ENCODE measurements around the gene AMDHD2. TPM values are rescaled to one million over a fixed set of nuclear protein-coding genes. Genes with fewer than 3 reads are reported as not detected.
A peak's percentile ranks its signal among the peaks of the same experiment; 100 is the strongest.

Gene AMDHD2
- total RNA-seq, 1 experiment from 2014 or later = 50.3 TPM

- Histone ChIP-seq H3K27ac (ENCODE audit: low read length) (no peak overlapping the region), H3K9me3 (ENCODE audit: low read length) (no peaks in the 10 kb centered on the region), H3F3A (ENCODE audit: low read length, unreplicated experiment) (no peaks in the 10 kb centered on the region), H3K4me2 (ENCODE audit: low read length) (peak overlapping the region; percentile 98), H3K79me2 (ENCODE audit: low read length) (peaks cover 33% of the 10 kb centered on the region), H3K9ac (ENCODE audit: low read length) (peak overlapping the region; percentile 69), H3K4me1 (ENCODE audit: insufficient read depth, low read length) (no peaks in the 10 kb centered on the region; the same call in 1 of the 2 replicates), H2AFZ (ENCODE audit: low read length) (peak overlapping the region; percentile 67), H3K36me3 (ENCODE audit: low read depth, low read length) (no peaks in the 10 kb centered on the region), H4K20me1 (ENCODE audit: low read length) (no peaks in the 10 kb centered on the region), H3K9me2 (replicated peaks; ENCODE audit: low read length) (no peaks in the 10 kb centered on the region), H3K27me3 (ENCODE audit: low read length) (no peaks in the 10 kb centered on the region), H3K4me3 (ENCODE audit: low read length) (peak overlapping the region; percentile 77)
- intact Hi-C loops (cut with micrococcal nuclease) = no loop called here
- ATAC-seq (peak; percentile 50), DNase-seq (peak; percentile 37)
- no TSS peak for BruUV-seq (replicated peaks)
- POLR2A ChIA-PET (ENCODE audit: unreplicated experiment) = interaction anchor here (0.6 kb wide), 2 partner anchors 37 to 319 kb away, joined by 8 to 11 read pairs; partner anchors contain the start of gene TRAF7
- CTCF ChIA-PET = no interaction called here
- TF ChIP-seq CTCF (conservative IDR thresholded peaks at IDR 0.05; ENCODE audit: low read depth, low read length) = no peak
- 0 out of 2 replicates have a peak, but pooled peaks have one; percentile 45 for TF ChIP-seq EZH2phosphoT487 (IDR thresholded peaks at IDR 0.05; ENCODE audit: borderline replicate concordance, low read length)
These were observed 45.9 kb upstream of the AMDHD2 start for GRCh38 chr16:2473999-2474876.

DNA sequence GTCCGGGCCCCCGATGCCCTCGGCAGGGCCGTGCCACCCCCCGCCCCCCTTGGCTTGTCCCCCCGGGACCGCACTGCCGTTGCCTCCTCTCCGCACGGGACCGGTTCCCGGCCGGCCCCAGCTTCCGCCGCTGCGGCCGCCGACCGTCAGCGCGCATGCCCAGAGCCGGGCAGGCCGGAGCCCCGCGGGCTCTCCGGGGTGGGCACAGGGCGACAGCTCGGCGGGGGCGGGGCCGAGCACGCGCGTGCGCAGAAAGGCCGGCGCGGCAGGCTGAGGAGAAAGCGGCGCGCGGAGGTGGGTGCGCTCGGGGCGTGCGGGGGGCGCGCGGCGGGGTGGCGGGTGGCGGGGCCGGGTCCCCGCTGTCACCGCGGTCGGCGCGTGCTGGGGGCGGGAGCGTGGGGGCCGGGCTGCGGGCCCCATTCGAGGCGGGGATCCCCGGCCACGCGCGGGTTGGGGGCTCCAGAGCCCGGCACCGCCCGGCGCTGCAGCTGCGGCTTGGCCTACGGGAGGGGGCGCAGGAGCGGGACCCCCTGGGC lies 45.2 kb upstream of the AMDHD2 start, which contains the start of gene TBC1D24:
TSS of gene TBC1D24 (plus strand) at position 251 of the 536 bp plus-strand sequence. CDS start 21,022 bp downstream, outside the sequence.
- peak within 1 kb of the TSS; percentile 67 for H2AFZ ChIP-seq (ENCODE audit: low read length)
- DNase-seq (peak; percentile 83), ATAC-seq (peak; percentile 70)
- peaks cover 33% of the 10 kb centered on the region for H3K79me2 ChIP-seq (ENCODE audit: low read length)
- no peaks in the 10 kb centered on the region for H3F3A ChIP-seq (ENCODE audit: low read length, unreplicated experiment)
- CTCF ChIA-PET = no interaction called here
- H3K9me2 ChIP-seq (replicated peaks; ENCODE audit: low read length) = no peaks in the 10 kb centered on the region
- H3K9me3 ChIP-seq (ENCODE audit: low read length) = no peaks in the 10 kb centered on the region
- peak within 1 kb of the TSS; percentile 98 for H3K4me2 ChIP-seq (ENCODE audit: low read length)
- intact Hi-C loops (cut with micrococcal nuclease) = no loop called here
- no peak within 1 kb of the TSS for H3K27ac ChIP-seq (ENCODE audit: low read length)
- no peaks in the 10 kb centered on the region for H4K20me1 ChIP-seq (ENCODE audit: low read length)
- peak within 1 kb of the TSS; percentile 77 for H3K4me3 ChIP-seq (ENCODE audit: low read length)
- H3K4me1 ChIP-seq (ENCODE audit: insufficient read depth, low read length) = no peaks in the 10 kb centered on the region; the same call in 1 of the 2 replicates
- no TSS peak for BruUV-seq (replicated peaks)
- no peaks in the 10 kb centered on the region for H3K27me3 ChIP-seq (ENCODE audit: low read length)
- peak within 1 kb of the TSS; percentile 69 for H3K9ac ChIP-seq (ENCODE audit: low read length)
- H3K36me3 ChIP-seq (ENCODE audit: low read depth, low read length) = no peaks in the 10 kb centered on the region
- TF ChIP-seq CTCF (conservative IDR thresholded peaks at IDR 0.05; ENCODE audit: low read depth, low read length) (no peak), EZH2 (IDR thresholded peaks at IDR 0.05; ENCODE audit: low read length, unreplicated experiment) (no peak), EZH2phosphoT487 (IDR thresholded peaks at IDR 0.05; ENCODE audit: borderline replicate concordance, low read length) (no peak)
- POLR2A ChIA-PET (ENCODE audit: unreplicated experiment) = interaction anchor here (0.6 kb wide), 2 partner anchors 37 to 319 kb away, joined by 8 to 11 read pairs; partner anchors contain the start of gene TRAF7

Measured in PC-3 (cell line).